HG02970 (cell line): Measurements from ENCODE around the gene SERTM2.
"Not testable (repeated sequence)": the region's sequence is repeated elsewhere in the genome, so short reads cannot be mapped to it uniquely, and the experiment has no call there.

Experiments
- ATAC-seq: cut with Tn5 transposase; IDR thresholded peaks from one replicate; pipeline ENCODE4 v1.9.1; 2021; ENCODE audit warnings: mild to moderate bottlenecking, moderate library complexity, moderate number of reproducible peaks; ENCODE audit not compliant: unreplicated experiment, low FRiP score

The SERTM2 gene

DNA sequence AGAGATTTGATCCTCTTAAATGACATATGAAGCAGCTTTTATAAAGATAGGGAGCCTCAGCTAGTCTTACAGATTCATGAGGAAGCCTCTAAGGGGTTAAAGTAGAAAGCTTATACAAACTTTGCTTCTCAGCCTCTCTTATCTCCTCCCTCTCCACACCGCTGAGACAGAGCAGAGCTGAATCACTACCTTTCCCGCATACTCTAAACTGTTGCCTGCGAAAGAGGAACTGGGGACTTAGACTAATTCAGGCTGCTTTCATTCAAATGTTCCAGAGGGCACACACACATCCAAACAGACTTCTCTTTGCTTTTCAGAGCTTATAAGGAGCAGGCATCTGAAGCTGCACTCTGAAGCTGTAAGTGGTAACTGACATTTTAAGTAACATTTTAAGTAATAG lies at the start of gene SERTM2:
Gene SERTM2, plus strand, starts transcription at position 169 of the 400 bp plus-strand sequence. CDS start 7,213 bp downstream, outside the sequence.
- ATAC-seq = no peak

DNA sequence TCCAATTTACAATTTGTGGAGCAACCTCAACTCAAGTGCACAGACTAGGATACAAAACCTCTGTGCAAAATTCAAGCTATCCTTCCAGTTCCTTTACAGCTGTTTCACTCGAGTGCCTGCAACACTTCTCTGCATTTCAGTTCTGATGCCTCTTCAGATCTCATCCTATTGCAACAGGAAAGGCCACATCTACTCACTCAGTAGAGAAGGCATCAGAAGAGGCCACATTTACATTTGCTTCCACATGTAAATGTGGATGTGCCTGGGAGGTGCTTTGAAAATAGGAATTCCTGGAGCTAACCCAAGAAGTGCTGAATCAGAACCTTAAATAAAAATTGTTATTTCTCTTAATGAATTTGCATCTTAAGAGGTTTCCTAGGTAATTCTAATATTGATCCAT lies 45.8 kb upstream of the SERTM2 start:
- no peak for ATAC-seq

DNA sequence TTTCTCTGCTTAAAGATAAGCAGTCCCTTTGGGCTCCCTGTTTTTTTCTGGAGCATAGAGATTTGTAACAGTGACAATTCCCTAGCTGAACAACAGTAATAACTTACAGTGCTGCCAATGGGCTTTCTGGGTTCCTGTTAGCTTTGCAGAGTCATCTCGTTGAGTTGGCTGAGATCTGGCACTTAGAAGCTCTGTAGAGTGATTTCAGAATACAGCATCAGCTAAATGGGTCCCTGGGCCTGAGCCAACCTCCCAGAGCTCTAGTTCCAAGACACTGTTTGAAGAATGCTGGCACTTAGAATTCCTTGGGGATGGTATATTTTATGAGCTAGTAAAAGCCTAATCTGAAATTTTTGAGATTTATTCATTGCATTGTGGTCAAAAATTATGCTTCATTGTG lies 43.5 kb upstream of the SERTM2 start:
- no peak for ATAC-seq

DNA sequence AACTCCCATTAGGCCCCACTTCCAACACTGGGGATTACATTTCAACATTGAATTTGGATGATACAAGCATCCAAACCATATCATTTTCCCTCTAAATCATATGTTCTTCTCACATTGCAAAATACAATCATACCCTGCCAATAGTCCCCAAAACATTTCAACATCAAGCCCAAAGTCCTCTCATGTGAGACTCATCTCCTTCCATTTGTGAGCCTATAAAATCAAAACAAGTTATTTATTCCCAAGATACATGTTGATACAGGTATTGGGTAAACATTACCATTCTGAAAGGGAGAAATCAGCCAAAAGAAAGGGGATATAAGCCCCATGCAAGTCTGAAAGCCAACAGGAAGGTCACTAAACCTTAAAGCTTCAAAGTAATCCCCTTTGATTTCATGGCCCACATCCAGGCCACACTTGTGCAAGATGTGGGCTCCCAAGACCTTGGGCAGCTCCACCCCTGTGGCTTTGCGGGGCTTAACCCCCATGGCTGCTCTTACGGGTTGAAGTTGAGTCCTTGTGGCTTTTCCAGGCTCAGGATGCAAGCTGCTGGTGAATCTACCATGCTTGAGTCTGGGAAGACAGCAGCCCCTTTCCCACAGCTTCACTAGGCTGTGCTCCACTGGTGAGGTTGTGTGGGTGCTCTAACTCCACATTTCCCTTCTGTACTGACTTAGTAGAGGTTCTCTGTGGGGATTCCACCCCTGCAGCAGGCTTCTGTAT lies 40.6 kb upstream of the SERTM2 start:
- ATAC-seq = no peak

DNA sequence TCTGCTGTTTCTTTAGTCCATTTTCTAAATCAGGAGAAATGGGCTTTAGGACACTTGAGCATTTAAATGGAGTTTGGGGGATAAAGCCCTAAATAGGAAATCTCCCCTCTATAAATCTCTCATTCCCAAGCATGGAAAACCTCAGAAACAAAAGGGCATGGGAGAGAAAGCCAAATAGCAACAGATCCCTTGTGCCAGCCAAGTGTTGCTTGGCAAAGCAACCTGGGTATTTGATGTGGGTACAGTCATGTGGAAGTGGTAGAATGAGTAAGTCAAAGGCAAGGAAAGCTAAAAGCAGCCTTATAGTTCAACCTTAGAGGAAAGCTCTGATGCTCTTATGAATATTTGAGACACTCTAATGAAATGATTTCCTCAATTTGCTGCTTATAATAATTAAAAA lies 29.5 kb upstream of the SERTM2 start:
- no peak for ATAC-seq

DNA sequence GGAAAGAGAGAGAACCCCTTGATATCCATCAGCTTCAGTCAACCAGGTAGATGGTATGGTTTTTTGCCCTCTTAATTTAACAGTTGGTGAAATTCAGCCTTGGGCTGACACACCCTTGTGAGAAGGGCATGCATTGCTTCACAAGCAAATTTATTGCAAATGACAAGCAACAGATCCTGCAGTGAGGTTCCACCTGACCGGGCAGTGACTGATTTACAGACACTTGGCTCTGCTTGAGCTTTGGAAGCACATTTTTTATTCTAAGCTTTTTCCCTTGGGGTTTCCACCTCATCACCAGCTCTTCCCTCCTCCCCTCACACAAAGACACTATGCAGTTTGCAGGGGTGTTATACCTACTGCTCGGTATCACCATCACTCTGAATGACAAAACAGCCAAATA lies 28.3 kb upstream of the SERTM2 start:
- no peak for ATAC-seq

DNA sequence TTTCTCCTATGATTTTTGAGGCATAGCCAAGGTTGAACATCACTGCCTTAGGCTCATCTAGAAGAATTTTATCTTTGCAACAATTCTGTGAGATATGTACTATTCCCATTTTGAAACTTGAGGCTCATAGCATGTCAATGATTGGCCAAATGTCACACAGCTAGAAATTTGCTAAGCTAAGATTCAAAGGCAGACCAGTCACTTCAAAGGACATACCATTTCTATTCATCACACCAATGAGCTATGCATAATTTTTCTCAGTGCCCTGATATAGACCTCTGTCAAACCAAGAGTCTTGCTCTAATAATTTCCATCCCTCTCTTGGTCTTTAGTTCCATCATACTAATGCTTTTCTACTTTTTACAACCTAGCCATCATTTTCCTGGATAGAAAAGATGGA lies 27.6 kb upstream of the SERTM2 start:
- ATAC-seq = no peak

DNA sequence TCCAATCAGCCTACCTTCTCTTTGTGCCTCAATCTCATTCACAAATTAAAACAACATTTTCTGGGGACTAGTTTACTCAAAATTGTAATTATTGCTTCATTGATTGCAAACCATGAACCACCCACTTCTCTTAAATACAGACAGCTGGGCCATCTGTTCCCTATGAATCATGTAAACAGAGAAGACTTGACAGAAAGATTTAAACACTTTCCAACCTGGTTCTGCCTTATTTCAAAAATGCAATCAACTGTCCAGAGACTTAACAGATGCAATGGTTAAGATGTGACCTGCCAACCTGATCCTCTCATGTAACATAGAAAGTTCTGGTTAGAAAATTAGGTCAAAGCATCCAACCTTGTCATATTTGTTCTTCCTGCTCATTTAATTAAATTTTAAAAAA lies 20.8 kb upstream of the SERTM2 start:
- ATAC-seq = no peak

DNA sequence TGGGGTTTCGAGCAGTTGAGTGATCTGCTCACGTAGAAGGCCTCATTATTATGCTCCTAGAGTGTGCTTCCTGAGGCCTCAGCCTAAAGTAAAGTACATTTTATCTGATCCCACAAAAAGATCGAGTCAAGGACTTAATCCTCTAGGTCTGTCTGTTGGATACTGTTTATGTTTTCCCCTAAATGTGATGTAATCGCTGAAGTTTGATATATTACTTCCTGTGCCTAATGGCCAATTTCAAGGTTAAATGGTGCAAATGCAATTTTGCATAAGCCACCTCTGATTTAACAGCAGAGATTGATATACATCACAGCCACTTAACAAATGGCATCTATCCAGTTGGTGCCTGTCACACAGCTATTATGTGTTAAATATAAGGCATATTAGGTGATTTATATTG lies 19.4 kb upstream of the SERTM2 start:
- ATAC-seq = no peak

DNA sequence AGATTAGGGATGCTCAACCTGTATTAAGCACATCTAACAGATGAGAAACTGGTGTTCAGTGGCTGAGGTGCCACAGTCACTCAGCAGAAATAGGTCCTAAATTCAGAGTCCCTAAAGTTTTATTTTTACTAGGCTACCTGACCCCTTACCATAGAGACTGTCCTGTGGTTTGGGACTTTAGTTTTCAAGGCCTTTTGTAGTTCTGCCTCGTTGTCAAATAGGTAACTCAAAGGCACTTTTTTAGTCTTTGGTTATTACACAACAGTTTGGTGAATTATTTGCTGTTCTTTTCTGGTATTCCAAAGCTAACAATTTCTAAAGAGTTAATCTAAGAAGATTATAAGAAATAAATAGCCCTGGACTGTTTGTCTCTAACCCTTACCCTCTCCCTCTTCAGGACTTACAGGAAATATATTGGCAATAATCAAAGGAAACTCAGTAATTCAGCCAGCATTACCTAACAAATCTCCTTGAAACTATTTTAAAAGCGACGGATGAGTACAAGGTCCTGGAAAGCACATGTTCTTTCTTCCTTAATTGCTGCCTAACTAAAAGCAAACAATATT lies 12.8 kb upstream of the SERTM2 start:
- ATAC-seq = no peak

DNA sequence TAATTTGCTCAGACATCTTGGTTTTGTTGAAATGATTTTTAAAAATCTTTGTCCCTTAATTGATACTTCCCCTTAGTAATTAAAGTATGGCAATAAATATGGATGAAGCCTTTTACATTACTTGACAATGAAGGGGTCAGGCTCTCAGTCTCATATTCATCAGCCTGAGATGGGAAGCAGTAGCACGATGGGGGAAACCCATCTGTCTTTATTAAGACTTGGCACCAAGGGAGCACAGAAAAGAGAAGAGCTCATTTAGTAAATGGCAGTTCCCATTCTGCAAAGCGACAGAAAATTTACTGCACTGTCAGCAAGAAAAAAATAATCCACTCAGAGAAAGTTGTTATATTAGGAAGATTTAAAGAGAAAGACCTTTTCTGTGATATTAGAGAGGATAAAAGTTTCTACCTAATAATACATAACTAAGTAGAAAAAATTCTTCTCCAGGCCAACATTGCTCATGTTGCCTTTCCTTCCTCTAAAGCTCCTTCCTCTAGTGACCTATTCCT lies 7.9 kb upstream of the SERTM2 start:
- no peak for ATAC-seq

DNA sequence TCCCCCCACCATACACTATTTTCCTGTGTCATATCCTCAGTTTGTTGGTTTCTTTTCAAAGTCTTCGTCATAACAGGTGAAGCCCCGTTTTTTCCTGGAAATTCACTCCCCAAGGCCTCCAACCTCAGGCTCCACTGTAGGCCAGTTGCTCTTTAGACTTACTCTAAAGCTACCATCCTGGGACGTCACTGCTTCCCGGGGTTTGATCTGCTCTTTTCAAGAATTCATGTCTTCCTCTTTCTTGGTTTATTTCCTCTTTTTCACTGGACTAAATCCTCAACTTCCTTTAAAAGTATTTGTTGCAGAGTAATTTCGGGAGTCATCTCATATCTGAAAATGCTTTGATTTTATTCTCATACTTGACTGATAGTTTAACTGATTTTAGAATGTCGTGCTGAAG lies 6.5 kb upstream of the SERTM2 start:
- no peak for ATAC-seq

DNA sequence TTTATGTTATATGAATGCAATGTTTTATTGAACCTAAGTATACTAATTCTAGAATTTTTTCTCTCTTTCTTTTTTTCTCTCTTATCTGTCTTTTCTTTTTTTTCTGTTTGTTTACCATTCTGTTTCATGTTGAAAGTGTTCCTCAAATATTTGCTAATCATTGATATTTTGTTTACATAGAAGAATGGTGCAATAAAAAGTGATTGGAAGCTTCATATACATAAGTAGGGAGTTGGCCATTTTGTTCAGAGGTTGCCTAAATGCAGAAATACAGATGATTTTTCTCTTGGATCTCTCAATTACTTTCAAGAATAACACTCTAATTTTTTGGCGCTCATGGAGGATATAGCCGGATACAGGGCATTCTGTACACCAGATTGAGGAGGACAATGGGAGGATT lies 5.7 kb upstream of the SERTM2 start:
- no peak for ATAC-seq

DNA sequence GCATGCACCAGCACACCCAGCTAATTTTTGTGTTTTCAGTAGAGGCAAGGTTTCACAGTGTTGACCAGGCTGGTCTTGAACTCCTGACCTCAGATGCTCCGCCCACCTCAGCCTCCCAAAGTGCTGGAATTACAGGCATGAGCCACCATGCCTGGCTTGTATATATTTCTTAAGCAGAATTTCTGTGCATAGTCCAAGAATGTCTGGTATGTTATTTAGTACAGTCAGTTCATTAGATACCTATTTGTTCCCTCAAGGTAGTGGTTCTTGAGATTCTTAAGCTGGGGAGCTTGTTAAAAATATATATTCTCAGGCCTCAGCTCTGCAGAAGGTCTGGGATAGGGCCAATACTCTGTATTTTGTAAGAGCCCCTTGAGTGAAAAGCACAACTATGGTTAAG lies 4.6 kb upstream of the SERTM2 start:
- no peak for ATAC-seq

DNA sequence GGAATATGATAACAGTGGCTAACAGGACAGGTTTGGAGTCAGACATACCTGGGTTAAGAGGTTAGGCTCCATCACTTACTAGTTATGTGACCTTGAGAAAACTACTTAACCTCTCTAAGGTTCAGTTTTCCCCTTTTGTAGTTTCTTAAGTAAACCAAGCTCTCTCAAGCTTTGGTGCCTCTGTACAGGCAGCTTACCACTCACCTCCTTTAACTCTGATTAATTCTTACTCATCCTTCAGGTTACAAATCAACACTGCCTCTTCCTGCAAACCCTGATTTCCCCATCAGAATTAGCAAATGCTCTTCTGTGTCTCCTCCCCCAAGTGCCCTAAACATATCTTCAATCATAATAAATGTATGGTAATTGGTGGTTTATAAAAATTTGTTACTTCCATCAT lies 3.5 kb upstream of the SERTM2 start:
- ATAC-seq = no peak

DNA sequence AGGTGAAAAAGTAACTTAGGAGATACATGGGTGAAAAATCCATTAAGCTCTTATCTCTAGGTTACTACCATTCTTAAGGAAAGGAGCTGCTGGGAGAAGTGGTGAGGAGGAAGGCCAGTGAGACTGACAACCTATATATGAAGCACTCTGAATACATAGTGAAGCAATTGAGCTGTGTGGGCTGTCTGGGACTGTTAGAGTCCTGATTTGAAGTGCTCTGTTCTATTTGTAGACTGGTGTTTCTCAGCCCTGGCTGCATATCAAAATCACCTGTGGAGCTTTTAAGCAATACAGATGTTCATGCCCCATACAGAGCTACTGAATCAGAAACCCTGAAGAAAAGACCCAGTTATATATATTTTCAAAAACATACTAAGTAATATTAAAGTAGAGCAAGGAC lies 3.9 kb downstream of the SERTM2 start:
- ATAC-seq = no peak

DNA sequence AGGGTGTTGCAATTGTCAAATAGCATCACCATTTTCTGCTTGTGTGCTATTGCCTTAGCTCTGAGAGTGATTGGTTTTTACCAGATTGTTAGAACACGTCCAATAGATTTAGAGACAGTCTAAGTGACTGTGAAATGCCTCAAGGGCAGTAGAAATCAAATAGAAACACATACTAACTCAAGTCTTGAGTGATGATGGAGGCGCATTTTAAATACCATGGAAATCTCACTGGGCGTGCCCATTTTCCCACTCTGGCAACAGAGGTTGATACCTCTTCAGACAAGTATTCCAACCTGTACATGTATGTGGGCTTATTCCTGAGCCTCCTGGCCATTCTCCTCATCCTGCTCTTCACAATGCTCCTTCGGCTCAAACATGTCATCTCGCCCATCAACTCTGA lies 7.2 kb downstream of the SERTM2 start:
- no peak for ATAC-seq

DNA sequence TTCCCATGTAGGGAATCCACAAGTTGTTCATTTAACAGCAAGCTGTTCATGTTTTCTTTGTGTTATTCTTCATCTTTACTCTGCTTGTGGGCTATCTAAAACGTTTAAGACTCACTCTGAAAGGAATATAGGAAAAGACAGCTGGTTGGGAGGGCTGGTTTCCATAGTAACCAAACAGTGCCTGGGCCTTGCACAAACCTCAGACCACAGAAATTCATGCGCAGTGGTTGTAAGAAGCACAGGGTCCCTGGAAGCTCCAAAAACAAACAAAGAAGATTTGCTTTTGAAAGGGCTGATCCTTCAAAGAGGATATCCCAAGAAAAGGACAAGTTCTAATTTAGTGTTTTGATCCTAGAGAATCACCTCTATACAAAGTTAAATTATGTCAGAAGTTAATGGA lies 7.8 kb downstream of the SERTM2 start:
- ATAC-seq = no peak

DNA sequence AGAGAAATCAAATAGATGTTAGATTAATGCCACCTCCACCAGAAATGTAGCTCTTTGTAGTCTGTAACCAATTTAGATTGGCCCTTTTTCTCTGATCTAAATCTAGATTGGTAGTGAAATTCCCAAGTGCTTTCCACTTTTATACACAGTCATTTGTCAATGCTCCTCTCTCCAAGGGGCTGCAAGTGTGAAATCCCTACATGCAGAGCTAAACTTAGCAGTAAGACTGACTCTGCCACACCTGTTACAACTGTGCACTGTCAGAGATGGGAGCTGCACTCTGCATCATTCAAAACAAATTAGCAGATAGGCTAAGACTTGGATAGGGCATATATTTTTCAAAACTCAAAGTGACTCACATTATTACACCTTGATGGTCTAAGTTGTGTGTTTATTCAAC lies 9.1 kb downstream of the SERTM2 start:
- no peak for ATAC-seq

DNA sequence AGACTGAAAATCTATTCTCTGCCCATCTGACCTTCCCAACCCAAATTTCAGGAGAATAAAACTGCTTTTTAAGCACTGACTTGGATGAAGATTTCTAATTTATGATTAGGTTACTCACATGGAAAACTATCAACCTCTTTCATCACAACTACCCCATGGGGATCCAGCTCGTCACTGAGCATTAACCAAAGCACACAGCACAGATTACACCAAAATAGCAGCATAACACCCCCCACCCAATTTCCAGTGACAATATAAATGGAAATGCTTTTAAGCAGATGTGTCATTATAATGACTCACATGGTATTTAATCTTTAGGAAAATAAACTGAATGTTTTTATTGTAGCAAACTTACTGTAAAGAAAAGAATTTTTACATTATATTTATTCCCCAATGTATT lies 9.7 kb downstream of the SERTM2 start:
- ATAC-seq = no peak

DNA sequence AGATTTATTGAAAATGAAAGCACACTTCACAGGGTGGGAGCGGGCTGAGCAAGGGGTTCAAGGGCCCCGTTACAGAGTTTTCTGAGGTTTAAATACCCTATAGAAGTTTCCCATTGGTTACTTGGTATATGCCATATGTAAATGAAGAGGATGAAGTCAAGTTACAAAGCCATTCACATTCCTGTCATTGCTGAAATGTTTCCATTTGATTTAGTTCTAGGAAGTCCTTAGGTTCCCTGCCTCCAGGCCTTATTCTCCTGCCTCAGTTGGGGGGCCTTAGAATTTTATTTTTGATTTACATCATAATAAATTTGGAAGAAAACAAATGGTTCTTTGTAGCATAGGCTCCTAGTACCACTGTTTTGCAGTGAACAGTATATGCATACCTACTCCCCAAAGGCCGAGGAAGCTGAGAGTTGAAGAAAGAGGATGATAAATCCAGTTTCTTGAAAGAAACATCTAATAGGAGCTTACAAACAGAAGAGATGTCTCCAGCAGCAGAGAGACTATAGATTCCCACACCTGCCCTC lies 31.8 kb downstream of the SERTM2 start:
- ATAC-seq = no peak

DNA sequence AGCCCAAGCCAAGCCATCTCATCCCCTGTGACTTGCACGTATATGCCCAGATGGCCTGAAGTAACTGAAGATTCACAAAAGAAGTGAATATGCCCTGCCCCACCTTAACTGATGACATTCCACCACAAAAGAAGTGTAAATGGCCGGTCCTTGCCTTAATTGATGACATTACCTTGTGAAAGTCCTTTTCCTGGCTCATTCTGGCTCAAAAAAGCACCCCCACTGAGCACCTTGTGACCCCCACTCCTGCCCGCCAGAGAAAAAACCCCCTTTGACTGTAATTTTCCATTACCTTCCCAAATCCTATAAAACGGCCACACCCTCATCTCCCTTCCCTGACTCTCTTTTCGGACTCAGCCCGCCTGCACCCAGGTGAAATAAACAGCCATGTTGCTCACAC lies 37.8 kb downstream of the SERTM2 start:
- ATAC-seq = not testable (repeated sequence)
